ENCODE data around the gene SLC9C1. TPM values are rescaled to one million over a fixed set of nuclear protein-coding genes. Genes with fewer than 3 reads are reported as not detected.

The SLC9C1 gene
- total and polyA plus RNA-seq, 7 experiments from 2014 or later = 0.08 TPM; not detected in 6

DNA sequence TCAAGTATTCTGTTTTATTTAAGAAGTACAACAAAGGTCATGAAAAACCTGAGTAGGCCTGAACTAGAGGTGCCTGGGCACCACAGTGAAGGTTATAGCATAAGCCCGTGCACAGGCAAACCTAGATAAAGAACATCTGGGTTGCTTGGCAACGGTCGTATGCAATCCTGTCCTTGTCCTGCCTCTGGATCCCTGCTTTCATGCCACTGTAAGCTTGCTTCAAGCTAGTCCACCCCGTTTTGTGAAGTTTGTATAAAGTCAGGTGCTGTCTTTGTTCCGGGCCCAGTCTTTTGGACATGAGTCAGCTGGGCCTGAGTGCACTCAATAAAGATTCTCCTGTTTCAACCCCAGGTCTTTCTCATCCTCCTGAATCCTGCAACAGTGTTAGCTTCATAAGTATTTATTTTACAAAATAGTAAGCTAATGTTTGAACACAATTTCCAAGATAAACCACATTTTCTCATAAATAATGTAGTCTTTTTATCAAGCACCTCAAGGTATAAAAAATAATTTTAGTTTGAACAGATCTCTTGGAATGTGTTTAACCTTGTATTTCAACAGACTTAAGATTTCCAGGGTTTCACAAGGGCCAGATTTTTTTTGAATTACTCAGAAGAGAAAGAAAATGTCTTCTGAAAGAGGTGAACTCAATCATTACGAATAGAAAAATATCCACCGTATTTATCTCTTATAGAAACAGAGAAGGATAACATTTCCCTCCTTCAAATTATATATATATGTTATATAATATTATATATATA, 14.3 kb upstream of the SLC9C1 start:
- Histone ChIP-seq H3K4me3 (ENCODE audit: low read length) (no peak overlapping the region), H3K27ac (ENCODE audit: low read depth, low read length) (no peak overlapping the region), H3K9me3 (ENCODE audit: control insufficient read depth in 2 of 3, low read length in 3 of 3) (no peaks in the 10 kb centered on the region), H3K4me1 (ENCODE audit: control insufficient read depth in 2 of 2, insufficient read depth in 2 of 2, low read length in 2 of 2) (peaks cover 5 to 15% of the 10 kb centered on the region in 2 donors), H3K27me3 (ENCODE audit: control insufficient read depth in 2 of 2, insufficient read depth in 2 of 2, low read length in 2 of 2) (no peaks in the 10 kb centered on the region), H3K36me3 (ENCODE audit: control insufficient read depth in 2 of 3, insufficient read depth in 3 of 3, low read length in 3 of 3) (no peaks in the 10 kb centered on the region)
- Mint-ChIP-seq H3K27me3 (peaks cover 0 to 4% (median 0%) of the 10 kb centered on the region in 5 donors), H3K27ac (peak overlapping the region in 1 of 9 donors; percentile 67), H3K9me3 (no peaks in the 10 kb centered on the region), H3K4me1 (no peaks in the 10 kb centered on the region), H3K4me3 (no peak overlapping the region), H3K36me3 (no peaks in the 10 kb centered on the region)
- ChIA-PET POLR2A (no interaction called here), CTCF (no interaction called here)
- no peak for ATAC-seq
- intact Hi-C loops (cut with micrococcal nuclease) = loop anchor here (10.0 kb wide), 3 partner anchors 334 to 686 kb away; partner anchors contain the start of genes ABHD10 (in 1 of the 2), CD200R1 (in 1 of the 2) and GTPBP8 (in 1 of the 2)
- no peak for DNase-seq

DNA sequence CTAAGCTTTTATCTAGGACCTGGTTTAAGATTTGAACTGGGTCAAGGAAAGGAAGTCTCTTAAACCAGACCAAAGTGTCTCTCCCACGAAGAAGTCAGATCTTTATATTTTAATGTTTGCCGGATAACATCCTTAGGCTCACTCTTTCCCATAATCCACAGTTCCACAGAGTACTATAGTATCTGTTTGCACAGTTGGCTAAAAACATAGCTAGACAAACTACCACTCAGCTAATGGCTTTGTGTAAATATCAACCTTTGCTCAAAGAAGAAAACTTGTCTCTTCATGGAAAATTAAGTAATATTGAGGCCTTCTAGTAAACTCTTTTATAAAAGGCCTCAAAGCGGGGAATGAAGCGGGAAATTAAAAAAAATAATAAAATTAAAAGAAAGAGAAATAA, 13.5 kb upstream of the SLC9C1 start:
- peak overlapping the region in 1 of 9 donors; percentile 41 for H3K27ac Mint-ChIP-seq
- Histone ChIP-seq H3K36me3 (ENCODE audit: control insufficient read depth in 2 of 3, insufficient read depth in 3 of 3, low read length in 3 of 3) (no peaks in the 10 kb centered on the region), H3K4me3 (ENCODE audit: low read length) (no peak overlapping the region), H3K9me3 (ENCODE audit: control insufficient read depth in 2 of 3, low read length in 3 of 3) (no peaks in the 10 kb centered on the region), H3K4me1 (ENCODE audit: control insufficient read depth in 2 of 2, insufficient read depth in 2 of 2, low read length in 2 of 2) (peaks cover 5 to 18% of the 10 kb centered on the region in 2 donors), H3K27me3 (ENCODE audit: control insufficient read depth in 2 of 2, insufficient read depth in 2 of 2, low read length in 2 of 2) (no peaks in the 10 kb centered on the region), H3K27ac (ENCODE audit: low read depth, low read length) (no peak overlapping the region)
- peaks cover 0 to 4% (median 0%) of the 10 kb centered on the region in 5 donors for H3K27me3 Mint-ChIP-seq
- no peaks in the 10 kb centered on the region for H3K4me1 Mint-ChIP-seq
- DNase-seq (no peak), ATAC-seq (no peak)
- no peak overlapping the region for H3K4me3 Mint-ChIP-seq
- H3K9me3 Mint-ChIP-seq = no peaks in the 10 kb centered on the region
- H3K36me3 Mint-ChIP-seq = no peaks in the 10 kb centered on the region
- ChIA-PET CTCF (no interaction called here), POLR2A (no interaction called here)
- intact Hi-C loops (cut with micrococcal nuclease) = loop anchor here (10.0 kb wide), 3 partner anchors 333 to 687 kb away; partner anchors contain the start of genes ABHD10 (in 1 of the 2), CD200R1 (in 1 of the 2) and GTPBP8 (in 1 of the 2)

DNA sequence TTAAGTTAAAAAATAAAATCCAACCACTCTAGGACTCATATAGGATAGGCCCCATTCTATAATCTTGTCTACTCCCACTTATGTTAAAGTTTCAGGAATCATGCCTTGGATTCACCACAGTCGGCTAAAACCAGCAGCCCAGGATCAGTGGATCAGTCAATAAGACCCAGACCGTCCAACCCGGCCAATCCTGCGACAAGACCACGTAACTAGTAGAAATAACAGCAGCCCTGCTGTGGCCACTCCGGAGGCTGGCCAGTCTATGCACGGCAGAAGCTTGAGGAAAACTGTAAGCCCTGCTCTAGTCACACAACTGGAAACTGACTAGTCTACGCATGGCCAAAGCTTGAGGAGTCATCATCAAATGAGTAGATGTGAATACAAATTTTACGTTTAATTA, 12.8 kb upstream of the SLC9C1 start:
- H3K27ac Mint-ChIP-seq = no peak overlapping the region

DNA sequence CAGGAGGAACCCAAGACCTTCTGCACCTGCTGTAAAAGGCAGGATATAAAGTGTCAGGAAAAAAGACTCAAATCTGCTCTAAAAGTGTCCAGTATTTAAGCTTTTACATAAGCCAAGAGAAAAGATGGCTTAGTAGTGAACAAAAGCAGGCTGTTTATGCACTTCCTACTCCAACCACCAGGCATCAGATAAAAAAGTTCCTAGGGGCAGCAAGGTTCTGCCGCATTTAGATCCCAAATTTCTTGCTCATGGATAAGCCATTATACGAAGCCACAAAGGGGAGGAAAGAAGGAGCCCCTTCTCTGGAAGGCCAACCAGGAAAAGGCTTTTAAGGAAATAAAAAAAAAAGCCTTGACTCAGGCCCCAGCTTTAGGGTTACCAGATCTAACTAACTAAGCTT, 10.6 kb upstream of the SLC9C1 start:
- DNase-seq (peak in 2 of 9 donors; percentile 13 to 22), ATAC-seq (no peak)
- H3K27ac Mint-ChIP-seq = no peak overlapping the region
- peak overlapping the region; percentile 82 for H3K4me3 ChIP-seq (ENCODE audit: low read length)
- no peaks in the 10 kb centered on the region for H3K9me3 ChIP-seq (ENCODE audit: control insufficient read depth in 2 of 3, low read length in 3 of 3)
- H3K4me1 ChIP-seq (ENCODE audit: control insufficient read depth in 2 of 2, insufficient read depth in 2 of 2, low read length in 2 of 2) = peaks cover 5 to 18% of the 10 kb centered on the region in 2 donors
- ChIA-PET CTCF (interaction anchor here (0.6 to 3.1 kb wide), 6 partner anchors 9 to 227 kb away, joined by 3 to 24 read pairs (median 5); partner anchors contain the start of gene SLC9C1), POLR2A (interaction anchor here (0.9 to 2.6 kb wide), 7 partner anchors 9 to 613 kb away, joined by 3 to 10 read pairs (median 4); partner anchors contain the start of genes ATG3, SLC35A5 and SLC9C1)
- no peaks in the 10 kb centered on the region for H3K36me3 ChIP-seq (ENCODE audit: control insufficient read depth in 2 of 3, insufficient read depth in 3 of 3, low read length in 3 of 3)
- no peaks in the 10 kb centered on the region for H3K27me3 Mint-ChIP-seq
- peaks cover 0 to 2% (median 0%) of the 10 kb centered on the region in 7 donors for H3K4me1 Mint-ChIP-seq
- intact Hi-C loops (cut with micrococcal nuclease) = loop anchor here (1.0 to 10.0 kb wide), 4 partner anchors 258 to 690 kb away; partner anchors contain the start of genes ABHD10 (in 1 of the 2), CD200R1 (in 1 of the 2), GTPBP8 (in 1 of the 2) and SLC35A5 (in 1 of the 2)
- no peaks in the 10 kb centered on the region for H3K9me3 Mint-ChIP-seq
- no peaks in the 10 kb centered on the region for H3K36me3 Mint-ChIP-seq
- no peak overlapping the region for H3K27ac ChIP-seq (ENCODE audit: low read depth, low read length)
- H3K4me3 Mint-ChIP-seq = no peak overlapping the region
- no peaks in the 10 kb centered on the region for H3K27me3 ChIP-seq (ENCODE audit: control insufficient read depth in 2 of 2, insufficient read depth in 2 of 2, low read length in 2 of 2)

More for the DNA sequence above, 12.8 kb upstream of the SLC9C1 start:
- ChIA-PET CTCF (no interaction called here), POLR2A (no interaction called here)
- ATAC-seq (no peak), DNase-seq (no peak)
- Histone ChIP-seq H3K4me3 (ENCODE audit: low read length) (no peak overlapping the region), H3K36me3 (ENCODE audit: control insufficient read depth in 2 of 3, insufficient read depth in 3 of 3, low read length in 3 of 3) (no peaks in the 10 kb centered on the region), H3K27me3 (ENCODE audit: control insufficient read depth in 2 of 2, insufficient read depth in 2 of 2, low read length in 2 of 2) (no peaks in the 10 kb centered on the region), H3K9me3 (ENCODE audit: control insufficient read depth in 2 of 3, low read length in 3 of 3) (no peaks in the 10 kb centered on the region), H3K27ac (ENCODE audit: low read depth, low read length) (no peak overlapping the region), H3K4me1 (ENCODE audit: control insufficient read depth in 2 of 2, insufficient read depth in 2 of 2, low read length in 2 of 2) (peaks cover 5 to 18% of the 10 kb centered on the region in 2 donors)
- Mint-ChIP-seq H3K9me3 (no peaks in the 10 kb centered on the region), H3K4me3 (no peak overlapping the region), H3K36me3 (no peaks in the 10 kb centered on the region), H3K27me3 (peaks cover 0 to 4% (median 0%) of the 10 kb centered on the region in 5 donors), H3K4me1 (peaks cover 0 to 2% (median 0%) of the 10 kb centered on the region in 7 donors)
- intact Hi-C loops (cut with micrococcal nuclease) = loop anchor here (10.0 kb wide), 3 partner anchors 332 to 688 kb away; partner anchors contain the start of genes ABHD10 (in 1 of the 2), CD200R1 (in 1 of the 2) and GTPBP8 (in 1 of the 2)

DNA sequence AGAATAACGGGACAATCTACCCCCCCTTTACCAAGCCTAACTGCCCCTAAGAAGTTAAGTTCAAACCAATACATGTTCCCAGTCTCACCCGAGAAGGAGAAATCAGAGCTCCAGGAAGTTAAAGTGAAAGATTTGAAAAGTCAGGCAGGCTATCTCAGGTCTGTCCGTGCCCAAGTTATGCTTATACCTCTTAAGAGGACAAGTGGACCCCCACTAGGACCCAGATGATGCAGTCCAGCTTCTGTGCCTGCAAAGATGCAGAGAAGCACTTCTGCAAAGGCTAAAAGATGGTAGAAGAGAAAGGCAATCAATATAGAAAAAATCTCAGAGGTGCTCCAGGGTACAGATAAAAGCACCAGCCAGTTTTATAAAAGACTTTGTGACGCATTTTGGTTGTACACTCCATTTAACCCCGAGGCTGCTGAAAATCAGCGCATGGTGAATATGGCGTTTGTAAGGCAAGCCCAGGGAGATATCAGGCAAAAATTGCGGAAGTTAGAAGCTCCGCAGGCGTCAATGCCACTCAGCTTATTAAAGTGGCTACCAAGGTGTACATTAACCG, 9.8 kb upstream of the SLC9C1 start:
- Mint-ChIP-seq H3K36me3 (no peaks in the 10 kb centered on the region), H3K27me3 (no peaks in the 10 kb centered on the region), H3K9me3 (no peaks in the 10 kb centered on the region), H3K4me1 (peaks cover 0 to 3% (median under 1%) of the 10 kb centered on the region in 7 donors), H3K27ac (no peak overlapping the region), H3K4me3 (no peak overlapping the region)
- intact Hi-C loops (cut with micrococcal nuclease) = loop anchor here (1.0 to 10.0 kb wide), 5 partner anchors 11 to 691 kb away; partner anchors contain the start of genes ABHD10 (in 1 of the 2), CD200R1 (in 1 of the 2), GTPBP8 (in 1 of the 2) and SLC35A5 (in 1 of the 2)
- POLR2A ChIA-PET = interaction anchor here (1.0 to 2.6 kb wide), 6 partner anchors 9 to 258 kb away, joined by 3 to 10 read pairs (median 4); partner anchors contain the start of genes ATG3, SLC35A5 and SLC9C1
- DNase-seq = peak in 7 of 9 donors; percentile 34 to 59 (median 43)
- ATAC-seq = peak; percentile 75
- H3K27ac ChIP-seq (ENCODE audit: low read depth, low read length) = peak overlapping the region; percentile 61
- CTCF ChIA-PET = interaction anchor here (1.9 to 3.1 kb wide), 2 partner anchors 10 to 192 kb away, joined by 6 to 24 read pairs; partner anchors contain the start of gene SLC9C1
- no peaks in the 10 kb centered on the region for H3K27me3 ChIP-seq (ENCODE audit: control insufficient read depth in 2 of 2, insufficient read depth in 2 of 2, low read length in 2 of 2)
- no peaks in the 10 kb centered on the region for H3K36me3 ChIP-seq (ENCODE audit: control insufficient read depth in 2 of 3, insufficient read depth in 3 of 3, low read length in 3 of 3)
- H3K4me1 ChIP-seq (ENCODE audit: control insufficient read depth in 2 of 2, insufficient read depth in 2 of 2, low read length in 2 of 2) = peaks cover 5 to 18% of the 10 kb centered on the region in 2 donors
- H3K9me3 ChIP-seq (ENCODE audit: control insufficient read depth in 2 of 3, low read length in 3 of 3) = no peaks in the 10 kb centered on the region
- H3K4me3 ChIP-seq (ENCODE audit: low read length) = peak overlapping the region; percentile 82

Data from naive thymus-derived CD4-positive, alpha-beta T cell (primary cell).